Kidney epithelial cell (primary cell): ENCODE data around the gene MCTP1. TPM values are rescaled to one million over a fixed set of nuclear protein-coding genes. Genes with fewer than 3 reads are reported as not detected.
A peak's percentile ranks its signal among the peaks of the same experiment; 100 is the strongest.

Source experiments
- DNase-seq: peaks from one replicate; pipeline ENCODE4 v3.0.0-alpha.2; 2010; ENCODE audit warnings: low read depth
- H3K27me3 ChIP-seq: 2 replicates; pipeline ENCODE4 v1.6.0; 2011; ENCODE audit warnings: low read length; ENCODE audit not compliant: control insufficient read depth, insufficient read depth
- H3K36me3 ChIP-seq: 2 replicates; pipeline ENCODE4 v1.5.1; 2011; ENCODE audit warnings: low read length; ENCODE audit not compliant: control insufficient read depth, insufficient read depth
- H3K4me3 ChIP-seq: 2 replicates; pipeline ENCODE4 v1.5.1; 2011; ENCODE audit warnings: low read depth, mild to moderate bottlenecking, control low read depth, low read length
- total RNA-seq: library from RNA; depleted of rRNA; stranded (reverse); fragments of >200 nt; gene quantifications from 2 replicates; pipeline ENCODE4 v1.2.3, GENCODE V29; 2015
- TF ChIP-seq, protein P1 (sequence below): IDR thresholded peaks from 2 replicates; pipeline ENCODE4 v1.5.1; 2011; ENCODE audit warnings: mild to moderate bottlenecking, moderate library complexity, low read length, control low read depth, inconsistent platforms; ENCODE audit not compliant: insufficient read depth, poor library complexity, severe bottlenecking

MCTP1 gene
- total RNA-seq, 1 donor from 2014 or later, result 12.9 TPM

DNA sequence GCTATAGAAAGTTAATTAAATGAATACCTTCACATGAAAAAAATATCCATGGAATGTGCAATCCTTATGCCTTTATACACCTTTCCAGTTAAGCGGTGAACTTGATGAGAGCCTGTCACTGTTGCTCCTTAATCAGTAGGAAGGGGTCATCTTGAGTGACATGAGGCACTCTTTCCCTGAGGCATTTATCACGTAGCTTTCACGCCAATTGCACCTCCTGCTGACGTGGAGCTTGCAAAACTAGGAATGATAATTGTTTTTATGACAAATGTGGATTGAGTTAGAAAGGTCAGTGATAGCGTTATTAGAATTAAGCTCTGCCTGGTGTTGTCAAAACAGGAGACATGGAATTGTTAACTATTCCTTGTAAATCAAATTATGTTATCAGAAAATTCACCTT, 586.7 kb downstream of the MCTP1 start:
- TF ChIP-seq, protein P1, sequence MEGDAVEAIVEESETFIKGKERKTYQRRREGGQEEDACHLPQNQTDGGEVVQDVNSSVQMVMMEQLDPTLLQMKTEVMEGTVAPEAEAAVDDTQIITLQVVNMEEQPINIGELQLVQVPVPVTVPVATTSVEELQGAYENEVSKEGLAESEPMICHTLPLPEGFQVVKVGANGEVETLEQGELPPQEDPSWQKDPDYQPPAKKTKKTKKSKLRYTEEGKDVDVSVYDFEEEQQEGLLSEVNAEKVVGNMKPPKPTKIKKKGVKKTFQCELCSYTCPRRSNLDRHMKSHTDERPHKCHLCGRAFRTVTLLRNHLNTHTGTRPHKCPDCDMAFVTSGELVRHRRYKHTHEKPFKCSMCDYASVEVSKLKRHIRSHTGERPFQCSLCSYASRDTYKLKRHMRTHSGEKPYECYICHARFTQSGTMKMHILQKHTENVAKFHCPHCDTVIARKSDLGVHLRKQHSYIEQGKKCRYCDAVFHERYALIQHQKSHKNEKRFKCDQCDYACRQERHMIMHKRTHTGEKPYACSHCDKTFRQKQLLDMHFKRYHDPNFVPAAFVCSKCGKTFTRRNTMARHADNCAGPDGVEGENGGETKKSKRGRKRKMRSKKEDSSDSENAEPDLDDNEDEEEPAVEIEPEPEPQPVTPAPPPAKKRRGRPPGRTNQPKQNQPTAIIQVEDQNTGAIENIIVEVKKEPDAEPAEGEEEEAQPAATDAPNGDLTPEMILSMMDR, result no peak
- no peak for DNase-seq
- H3K4me3 ChIP-seq, result no peak overlapping the region
- no peaks in the 10 kb centered on the region for H3K27me3 ChIP-seq
- H3K36me3 ChIP-seq, result no peaks in the 10 kb centered on the region

DNA sequence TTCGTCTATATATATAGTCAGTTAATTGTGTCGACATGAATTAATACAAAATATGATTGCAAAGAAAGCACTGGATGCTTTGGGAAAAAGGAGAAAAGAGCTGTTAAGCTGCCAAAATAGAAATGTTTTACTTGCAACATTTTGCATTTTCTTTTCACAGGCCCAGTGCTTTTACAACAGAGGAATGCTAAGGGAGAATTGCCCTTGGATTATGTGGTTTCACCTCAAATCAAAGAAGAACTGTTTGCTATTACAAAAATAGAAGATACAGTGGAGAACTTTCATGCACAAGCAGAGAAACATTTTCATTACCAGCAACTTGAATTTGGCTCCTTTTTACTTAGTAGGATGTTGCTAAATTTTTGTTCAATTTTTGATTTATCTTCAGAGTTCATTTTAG, 590.2 kb downstream of the MCTP1 start:
- Histone ChIP-seq H3K36me3 (no peaks in the 10 kb centered on the region), H3K4me3 (no peak overlapping the region), H3K27me3 (no peaks in the 10 kb centered on the region)
- DNase-seq, result no peak
- TF ChIP-seq, protein P1, result no peak

DNA sequence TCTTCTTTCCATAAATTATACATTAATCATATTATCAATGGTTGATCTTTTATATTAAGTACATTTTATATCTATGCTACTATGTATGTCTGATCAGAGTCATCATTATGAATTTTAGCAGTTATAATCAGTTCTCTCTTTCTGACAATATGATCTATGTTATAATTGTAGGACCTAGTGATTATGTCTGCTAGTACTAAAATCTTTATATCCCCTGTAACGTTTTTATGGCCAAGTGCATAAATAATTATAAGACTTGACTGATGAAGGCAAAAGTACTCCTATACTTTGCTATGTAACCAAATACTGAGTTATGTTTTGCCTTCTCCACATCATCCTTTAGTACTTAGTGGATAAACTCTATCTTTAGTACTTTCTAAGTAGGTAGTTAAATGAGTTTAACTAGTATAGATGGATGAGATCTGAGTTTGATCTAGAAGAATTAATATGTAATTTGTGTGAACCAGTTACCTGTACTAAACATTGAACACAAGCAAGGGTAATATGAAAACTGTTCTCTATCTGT, 591.0 kb downstream of the MCTP1 start:
- H3K36me3 ChIP-seq, result no peaks in the 10 kb centered on the region
- H3K4me3 ChIP-seq, result no peak overlapping the region
- no peaks in the 10 kb centered on the region for H3K27me3 ChIP-seq
- TF ChIP-seq, protein P1, result no peak
- no peak for DNase-seq

DNA sequence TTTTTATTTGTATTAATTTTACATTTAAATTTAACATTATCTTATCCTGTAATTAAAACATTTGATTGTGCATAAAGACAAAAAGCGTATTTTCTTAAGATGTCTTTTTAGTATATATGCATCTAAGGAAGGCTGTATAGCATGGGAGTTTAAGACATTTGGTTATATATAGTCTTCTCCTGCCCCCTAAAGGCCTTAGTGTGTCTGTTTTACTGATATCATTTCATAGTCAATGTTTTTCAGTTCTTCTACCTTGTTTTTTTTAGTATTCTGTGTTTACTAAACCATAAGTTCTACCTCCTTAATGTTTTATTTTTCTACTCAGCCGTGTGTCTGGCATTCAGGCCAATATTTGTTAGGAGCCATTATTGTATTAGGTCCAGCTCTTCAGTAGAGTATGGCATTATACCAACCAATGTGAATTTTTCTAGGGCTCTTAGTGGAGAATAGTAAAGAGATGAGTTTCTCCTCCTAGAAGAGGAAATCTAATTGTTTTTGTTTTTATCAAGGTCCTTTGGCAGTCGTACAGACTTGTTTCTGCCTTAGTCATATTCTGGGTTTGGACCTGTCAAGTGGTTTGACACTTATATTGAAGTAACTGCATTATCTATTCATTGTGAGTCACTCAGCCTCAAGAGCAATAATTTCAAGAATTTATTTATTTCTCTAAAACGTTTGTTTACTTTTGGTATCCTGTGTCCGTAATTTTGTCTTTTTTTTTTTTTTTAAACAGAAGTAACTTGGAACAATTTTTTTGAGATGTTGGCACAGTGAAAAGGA, 591.7 kb downstream of the MCTP1 start:
- Histone ChIP-seq H3K36me3 (no peaks in the 10 kb centered on the region), H3K4me3 (no peak overlapping the region), H3K27me3 (no peaks in the 10 kb centered on the region)
- TF ChIP-seq, protein P1, result peak; percentile 20
- DNase-seq, result no peak

DNA sequence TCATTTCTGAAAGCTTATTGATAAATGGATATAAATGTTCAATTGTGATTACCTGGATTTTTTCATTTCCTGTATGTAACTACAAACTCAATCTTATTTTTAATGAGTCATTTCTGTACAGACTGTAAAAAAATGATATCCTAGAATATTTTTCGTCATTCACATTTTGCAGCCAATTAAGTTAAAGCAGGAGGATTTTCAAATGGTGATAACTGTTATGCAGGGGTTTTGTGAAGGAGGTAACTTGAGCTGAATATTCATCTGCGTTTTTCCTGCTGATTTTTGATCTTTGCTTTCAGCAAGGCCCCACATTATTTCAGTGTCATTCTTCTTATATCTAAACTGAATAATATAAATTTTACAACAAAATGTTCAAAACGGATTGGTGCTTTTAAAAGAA, 592.3 kb downstream of the MCTP1 start:
- DNase-seq, result no peak
- TF ChIP-seq, protein P1, result no peak
- no peak overlapping the region for H3K4me3 ChIP-seq
- H3K27me3 ChIP-seq, result no peaks in the 10 kb centered on the region
- H3K36me3 ChIP-seq, result no peaks in the 10 kb centered on the region
